NCI-H526 (cell line): Measurements from ENCODE around the gene GABBR2.
"Not testable (repeated sequence)": the region's sequence is repeated elsewhere in the genome, so short reads cannot be mapped to it uniquely, and the experiment has no call there.

Experiments used
- DNase-seq, 2 experiments: peaks; one replicate each; lab custom pipeline; 2025; lab: John Stamatoyannopoulos, UW

The GABBR2 gene

DNA sequence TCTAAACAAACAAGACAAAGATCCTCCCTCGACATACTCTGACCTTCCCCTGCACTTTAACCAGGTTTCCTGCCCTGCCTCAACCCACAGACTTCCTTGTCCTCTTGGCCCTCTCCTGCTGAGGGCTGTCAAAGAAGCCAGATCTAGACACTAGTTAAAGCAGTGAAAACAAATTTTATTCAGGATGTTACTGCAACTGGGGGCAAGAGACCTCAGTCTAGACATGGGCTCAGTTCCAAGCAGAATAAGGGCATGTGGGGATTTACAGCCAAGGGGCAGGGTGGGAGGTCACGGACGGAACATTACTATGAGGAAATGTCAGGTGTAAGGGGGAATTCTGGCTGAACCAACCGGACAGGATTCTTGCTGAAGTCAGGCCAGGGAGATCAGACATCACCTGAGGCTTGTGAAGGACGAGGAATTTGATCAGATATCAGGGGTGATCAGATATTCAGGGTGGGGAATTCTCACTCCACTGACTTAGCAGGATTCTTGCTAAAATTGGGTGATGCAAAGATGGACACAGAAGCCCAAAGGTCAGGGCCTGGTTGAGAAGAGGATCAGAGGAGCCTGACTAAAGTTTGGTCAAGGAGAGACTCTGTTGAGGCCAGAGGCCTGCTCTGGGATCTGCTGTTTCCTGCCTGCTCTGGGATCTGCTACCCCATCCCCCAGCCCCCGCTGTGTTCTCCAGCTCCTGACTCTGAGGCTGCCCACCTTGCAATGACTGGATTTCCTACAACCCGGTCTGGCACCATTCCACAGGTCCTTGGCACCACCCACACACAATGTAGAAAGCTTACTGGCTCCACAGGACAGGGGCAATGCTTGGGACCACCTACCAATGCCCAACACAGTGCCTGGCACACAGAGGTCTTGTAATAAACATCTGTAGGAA is 21.5 kb downstream of the GABBR2 start:
- no peak for DNase-seq

DNA sequence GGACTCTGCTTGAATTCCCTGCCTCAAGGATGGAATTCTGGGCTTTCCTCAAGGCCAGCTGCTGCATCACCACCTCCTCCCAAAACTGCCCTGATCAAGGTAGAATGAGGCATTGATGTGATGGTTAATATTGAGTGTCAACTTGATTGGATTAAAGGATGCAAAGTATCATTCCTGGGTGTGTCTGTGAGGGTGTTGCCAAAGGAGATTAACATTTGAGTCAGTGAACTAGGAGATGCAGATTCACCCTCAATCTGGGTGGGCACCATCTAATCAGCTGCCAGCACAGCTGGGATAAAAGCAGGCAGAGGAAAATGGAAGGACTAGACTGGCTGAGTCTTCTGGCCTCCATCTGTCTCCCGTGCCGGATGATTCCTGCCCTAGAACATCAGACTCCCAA is 23.9 kb downstream of the GABBR2 start:
- not testable (repeated sequence) for DNase-seq

DNA sequence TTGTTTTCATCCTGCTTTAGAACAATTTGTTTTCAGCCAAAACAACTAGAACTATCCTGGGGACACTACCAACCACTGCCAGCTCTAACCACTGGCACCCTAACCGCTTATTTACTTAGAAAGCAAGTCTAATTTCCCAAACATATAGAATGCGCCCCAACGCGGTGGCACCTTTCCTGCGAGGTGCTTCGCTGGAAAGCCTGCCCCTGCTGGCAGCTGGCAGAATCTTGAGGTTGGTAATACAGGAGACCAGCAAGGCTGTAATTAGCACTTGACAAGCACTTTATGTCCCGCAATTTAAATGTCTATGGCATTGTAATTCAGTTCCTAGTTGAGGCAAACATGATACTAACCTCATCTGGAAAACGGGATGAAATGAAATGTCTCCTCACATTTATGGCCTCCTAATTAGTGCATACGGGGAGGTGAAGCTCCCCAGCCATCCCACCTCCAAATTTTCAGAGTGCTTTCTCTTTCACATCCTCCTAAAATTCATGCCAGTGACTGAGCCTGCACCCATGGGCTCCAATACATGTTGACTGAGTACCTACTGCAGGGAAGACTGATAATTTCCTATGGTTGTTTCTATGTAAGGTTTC is 30.4 kb downstream of the GABBR2 start:
- DNase-seq, result peak in 1 of 2 experiments; percentile 23

DNA sequence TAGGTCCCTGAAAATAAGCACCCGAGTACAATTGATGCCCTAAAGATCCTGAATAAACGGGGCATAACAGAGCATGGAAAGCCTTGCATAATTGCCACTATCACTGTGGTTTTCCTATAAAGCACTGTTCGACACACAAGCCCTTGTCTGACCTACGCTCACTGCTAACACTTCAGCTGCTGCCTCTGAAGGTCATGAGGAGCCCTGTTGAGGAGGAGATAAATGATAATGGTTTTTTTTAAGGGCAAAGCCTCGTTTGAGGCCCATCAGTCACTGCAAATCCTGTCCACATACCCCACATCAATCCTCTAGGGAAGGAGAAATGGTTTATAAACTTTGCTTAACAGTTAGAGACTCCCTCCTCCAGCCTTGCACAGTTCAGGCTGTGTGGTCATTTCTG is 35.1 kb downstream of the GABBR2 start:
- no peak for DNase-seq

- DNase-seq, result no peak
These were observed 41.6 kb downstream of the GABBR2 start for GRCh38 chr9:98667005-98667640.

- no peak for DNase-seq
These were observed 43.2 kb downstream of the GABBR2 start for GRCh38 chr9:98665501-98665900.

DNA sequence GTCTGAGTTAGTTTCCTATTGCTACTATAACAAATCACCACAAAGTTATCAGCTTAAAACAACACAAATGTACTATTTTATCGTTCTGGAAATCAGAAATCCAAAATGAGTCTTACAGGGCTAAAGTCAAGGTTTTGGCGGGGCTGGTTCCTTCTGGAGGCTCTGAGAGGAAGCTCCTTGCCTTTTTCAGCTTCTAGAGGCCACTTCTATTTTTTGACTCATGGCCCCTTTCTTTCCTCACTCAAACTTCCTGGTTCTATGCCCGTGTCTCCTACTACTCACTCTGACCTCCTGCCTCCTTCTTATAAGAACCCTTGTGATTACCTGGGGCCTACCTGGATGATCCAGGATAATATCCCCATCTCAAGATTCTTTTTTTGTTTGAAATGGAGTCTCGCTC is 48.2 kb downstream of the GABBR2 start:
- no peak for DNase-seq

DNA sequence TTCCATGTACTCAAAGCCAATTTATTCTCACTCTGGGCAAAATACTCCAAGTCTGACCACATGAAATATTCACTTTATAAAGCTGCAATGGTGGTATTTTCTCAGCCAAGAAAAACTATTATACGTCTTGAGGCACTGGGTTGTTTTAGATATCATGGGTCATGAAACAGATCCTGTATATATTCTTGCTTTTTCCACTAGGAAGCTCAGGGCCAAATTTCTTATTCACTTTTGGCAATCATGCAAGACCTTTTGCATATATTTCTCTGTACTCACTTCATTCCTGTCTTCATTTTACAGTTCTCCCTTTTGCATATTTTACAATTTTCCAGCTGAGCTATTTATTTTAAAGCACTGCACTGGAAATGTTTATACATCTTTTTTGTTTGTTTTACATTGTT is 49.8 kb downstream of the GABBR2 start:
- no peak for DNase-seq

DNA sequence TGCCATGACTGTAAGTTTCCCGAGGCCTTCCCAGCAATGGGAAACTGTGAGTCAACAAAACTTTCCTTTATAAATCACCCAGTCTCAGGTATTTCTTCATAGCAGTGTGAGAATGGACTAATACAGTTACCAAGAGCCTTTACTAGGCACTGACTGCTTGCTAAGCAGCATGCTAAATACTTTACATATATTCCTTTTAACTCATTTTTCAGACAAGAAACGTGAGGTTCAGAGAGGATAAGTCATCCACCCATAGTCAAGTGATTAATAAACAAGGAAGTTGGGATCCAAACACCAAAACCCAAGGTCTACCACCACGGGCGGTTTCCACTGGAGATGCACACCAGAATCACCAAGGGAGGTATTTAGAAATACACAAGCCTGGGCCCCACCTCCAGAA is 50.8 kb downstream of the GABBR2 start:
- no peak for DNase-seq

- no peak for DNase-seq
These were observed 52.2 kb downstream of the GABBR2 start for GRCh38 chr9:98656511-98656910.

- DNase-seq, result not testable (repeated sequence)
These were observed 53.3 kb downstream of the GABBR2 start for GRCh38 chr9:98655428-98655827.

- DNase-seq, result no peak
These were observed 54.5 kb downstream of the GABBR2 start for GRCh38 chr9:98654247-98654646.

- no peak for DNase-seq
These were observed 56.0 kb downstream of the GABBR2 start for GRCh38 chr9:98652741-98653140.

DNA sequence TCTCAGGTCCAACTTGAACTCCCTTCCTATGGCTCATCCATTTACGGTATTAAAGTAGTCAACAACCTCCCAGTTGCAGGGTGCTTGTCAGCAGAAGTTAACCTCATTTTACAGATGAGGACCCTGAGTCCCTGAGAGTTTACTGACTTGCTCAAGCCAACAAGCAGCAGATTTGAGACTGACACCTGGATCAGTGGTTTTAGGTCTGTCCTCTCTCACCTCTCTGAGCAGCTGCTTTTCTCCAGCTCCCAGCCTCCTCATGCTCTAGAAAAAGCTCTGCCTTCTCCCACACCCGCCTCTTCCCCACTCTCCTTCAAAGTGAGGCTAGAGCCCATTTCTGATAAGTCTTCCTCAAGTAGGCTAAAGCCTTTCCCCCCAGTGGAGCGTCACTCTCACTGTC is 56.4 kb downstream of the GABBR2 start:
- DNase-seq, result no peak

- DNase-seq, result no peak
These were observed 61.5 kb downstream of the GABBR2 start for GRCh38 chr9:98647236-98647635.

DNA sequence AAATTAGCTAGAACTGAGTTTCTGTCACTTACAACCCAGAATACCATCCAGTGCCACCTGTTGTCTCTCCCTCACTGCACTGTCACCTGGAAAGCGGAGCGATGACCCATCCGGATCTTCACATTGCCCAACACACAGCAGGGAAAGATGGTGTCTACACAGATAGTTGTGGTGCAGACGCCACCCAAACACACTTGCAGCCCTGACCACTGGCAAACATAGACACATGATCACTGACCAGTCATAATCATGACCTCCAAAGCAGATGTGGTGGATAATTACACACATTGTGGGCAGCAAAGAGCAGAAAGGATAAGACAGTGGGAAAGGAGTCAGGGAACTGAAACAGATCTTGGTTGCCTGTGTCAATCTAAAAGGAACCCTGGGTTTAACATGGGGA is 64.7 kb downstream of the GABBR2 start:
- DNase-seq, result no peak

DNA sequence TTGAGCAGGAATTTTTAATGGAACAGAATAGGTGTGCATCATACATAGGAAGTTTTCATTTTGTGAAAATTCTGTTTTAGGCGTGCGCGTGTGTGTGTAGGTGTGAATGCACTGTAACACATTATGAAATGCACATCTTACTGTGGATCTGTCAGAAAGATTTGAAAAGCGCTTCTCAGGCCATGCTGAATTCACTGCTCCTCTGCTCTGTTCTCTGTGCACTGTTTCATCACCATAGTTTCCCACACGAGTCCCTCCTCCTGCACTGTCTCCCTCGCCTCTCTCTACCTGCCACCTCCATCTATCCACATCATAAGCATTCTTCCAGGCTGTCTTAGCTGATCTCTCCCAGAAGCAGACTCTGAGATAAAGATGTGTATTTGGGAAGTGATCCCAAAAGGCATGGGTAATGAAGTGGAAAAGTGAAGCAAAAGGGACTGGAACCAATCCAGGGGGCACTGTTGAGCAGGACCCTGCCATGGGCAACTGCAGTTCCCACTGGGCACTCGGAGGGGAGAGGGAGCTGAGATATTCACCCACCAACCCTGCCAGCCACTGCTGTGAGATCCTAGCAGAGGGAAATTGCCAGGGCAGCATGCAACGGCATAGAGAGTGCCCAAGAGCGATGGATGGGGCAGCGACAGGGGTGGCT is 65.9 kb downstream of the GABBR2 start:
- peak in 1 of 2 experiments; percentile 0 for DNase-seq

DNA sequence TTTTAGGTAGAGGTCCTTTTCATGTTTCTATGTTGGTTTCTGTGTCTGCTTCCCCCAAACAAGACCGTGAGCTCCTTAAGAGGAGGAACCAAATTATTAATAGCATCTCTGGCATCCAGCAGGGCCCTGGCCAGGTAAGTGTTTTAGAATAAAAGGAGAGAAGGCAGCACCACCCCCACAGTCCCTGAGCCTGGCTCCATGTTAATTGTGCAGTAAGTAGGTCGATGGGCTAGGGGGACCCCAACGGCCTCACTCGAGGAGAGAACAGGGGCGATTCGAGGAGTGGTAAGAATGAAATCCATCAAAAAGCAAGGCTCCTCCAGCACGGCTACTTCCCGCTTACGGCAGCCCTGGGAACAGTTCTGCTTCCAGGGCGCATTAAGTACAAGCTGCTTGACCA is 67.0 kb downstream of the GABBR2 start:
- DNase-seq, result no peak

GRCh38 chr9:98640394-98640793 is 68.3 kb downstream of the GABBR2 start:
- no peak for DNase-seq

GRCh38 chr9:98639133-98639532 is 69.6 kb downstream of the GABBR2 start:
- DNase-seq, result no peak

DNA sequence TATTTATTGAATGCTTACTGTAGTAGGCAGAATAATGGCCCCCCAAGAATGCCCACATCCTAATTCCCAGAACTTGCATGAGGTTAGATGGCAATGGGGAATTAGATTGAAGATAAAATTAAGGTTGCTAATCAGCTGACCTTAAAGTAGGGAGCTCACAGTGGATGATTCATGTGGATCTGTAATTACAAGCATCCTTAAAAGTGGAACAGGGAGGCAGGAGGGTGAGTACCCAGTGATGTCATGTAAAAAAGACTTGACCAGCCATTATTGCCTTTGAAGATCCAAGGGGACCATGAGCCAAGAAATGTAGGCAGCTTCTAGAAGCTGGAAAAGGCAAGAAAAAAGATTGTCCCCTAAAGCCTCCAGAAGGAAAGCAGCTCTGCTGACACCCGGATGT is 71.4 kb downstream of the GABBR2 start:
- DNase-seq, result no peak

GRCh38 chr9:98635374-98635773 is 73.4 kb downstream of the GABBR2 start:
- DNase-seq, result no peak
